PFSK-1 (cell line): ENCODE measurements around the gene EPHA4.

ENCODE experiments used
- FOXP2 ChIP-seq: optimal IDR thresholded peaks from 2 replicates; pipeline ENCODE3; 2011; ENCODE audit warnings: borderline replicate concordance, control low read depth, inconsistent platforms; ENCODE audit not compliant: insufficient read depth; ENCODE audit errors: extremely low read length, extremely low read depth
- POLR2AphosphoS5 ChIP-seq: IDR thresholded peaks from 2 replicates; pipeline ENCODE4 v1.6.1; 2012; ENCODE audit warnings: low read depth, mild to moderate bottlenecking, control low read depth, low read length, moderate library complexity
- REST ChIP-seq, 2 experiments: IDR thresholded peaks; 2 replicates each; pipeline versions ENCODE4 v1.6.1 to v1.8.0; 2011 to 2012; ENCODE audit warnings: low read depth in 2 of 2, low read length in 2 of 2, control low read depth in 1 of 2, inconsistent platforms in 1 of 2, mild to moderate bottlenecking in 1 of 2, moderate library complexity in 1 of 2; ENCODE audit not compliant: insufficient read depth in 1 of 2

- TF ChIP-seq FOXP2 (no peak), POLR2AphosphoS5 (no peak), REST (IDR thresholded peaks at IDR 0.05; ENCODE audit: insufficient read depth in 1 of 2, low read depth in 2 of 2, low read length in 2 of 2) (no peak)
Measured at GRCh38 chr2:221521233-221521845, 50.8 kb downstream of the EPHA4 start.
